ENCODE measurements around the gene RAD51B.

RAD51B gene

DNA sequence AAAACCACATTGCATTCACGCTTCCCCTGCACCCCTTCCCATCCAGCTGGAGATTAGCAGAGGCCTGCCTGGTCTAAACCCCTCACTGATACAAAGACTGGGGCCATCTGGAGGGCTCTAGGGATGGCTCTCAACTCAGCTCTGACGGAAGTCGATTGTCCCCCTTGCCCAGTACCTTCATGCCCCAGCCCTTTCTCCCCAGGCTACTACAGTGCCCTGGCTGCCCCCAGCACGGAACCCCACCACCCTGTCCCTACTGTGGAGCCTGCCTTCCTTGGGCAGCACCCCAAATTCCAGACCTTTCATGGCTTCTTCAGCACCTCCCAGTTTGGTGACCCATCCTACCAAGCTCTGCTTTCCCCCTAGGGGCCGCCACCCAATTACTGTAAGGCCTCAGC, 947.7 kb downstream of the RAD51B start:
- H3K4me1 ChIP-seq (ENCODE audit: control insufficient read depth, low read depth, low read length): peaks cover 12% of the 10 kb centered on the region
- H3K36me3 ChIP-seq (ENCODE audit: control insufficient read depth, low read depth, low read length): no peaks in the 10 kb centered on the region
- H3K27ac ChIP-seq (ENCODE audit: low read length): no peak overlapping the region
- H3K9me3 ChIP-seq (ENCODE audit: control insufficient read depth, low read depth, low read length): no peaks in the 10 kb centered on the region
- H3K27me3 ChIP-seq (ENCODE audit: control insufficient read depth, insufficient read depth, low read length): no peaks in the 10 kb centered on the region
- H3K4me3 ChIP-seq (ENCODE audit: low read length): no peak overlapping the region
- no peak overlapping the region for H3K9ac ChIP-seq (ENCODE audit: low read length)

DNA sequence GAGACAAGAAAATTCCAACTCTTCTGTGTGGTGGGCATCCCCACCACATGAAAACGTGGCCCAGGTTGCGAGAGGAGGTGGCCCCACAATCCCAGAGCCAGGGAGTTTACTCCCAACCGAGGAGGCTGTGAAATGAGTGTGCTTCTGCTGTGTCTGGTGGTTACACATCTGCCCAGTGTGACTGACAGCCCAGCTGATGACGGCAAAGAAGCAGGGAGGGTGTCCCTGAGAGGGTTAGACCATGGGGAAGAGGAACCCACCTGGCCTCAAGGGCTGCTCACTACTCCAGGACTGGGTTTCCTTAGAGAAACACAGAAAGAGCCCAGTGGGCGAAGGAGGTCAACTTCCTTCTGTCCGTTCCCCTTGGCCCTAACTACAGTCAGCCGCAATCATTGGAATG, 948.7 kb downstream of the RAD51B start:
- Histone ChIP-seq H3K9ac (ENCODE audit: low read length) (no peak overlapping the region), H3K27ac (ENCODE audit: low read length) (no peak overlapping the region), H3K4me3 (ENCODE audit: low read length) (no peak overlapping the region), H3K36me3 (ENCODE audit: control insufficient read depth, low read depth, low read length) (no peaks in the 10 kb centered on the region), H3K9me3 (ENCODE audit: control insufficient read depth, low read depth, low read length) (no peaks in the 10 kb centered on the region), H3K4me1 (ENCODE audit: control insufficient read depth, low read depth, low read length) (peaks cover 3% of the 10 kb centered on the region), H3K27me3 (ENCODE audit: control insufficient read depth, insufficient read depth, low read length) (no peaks in the 10 kb centered on the region)

DNA sequence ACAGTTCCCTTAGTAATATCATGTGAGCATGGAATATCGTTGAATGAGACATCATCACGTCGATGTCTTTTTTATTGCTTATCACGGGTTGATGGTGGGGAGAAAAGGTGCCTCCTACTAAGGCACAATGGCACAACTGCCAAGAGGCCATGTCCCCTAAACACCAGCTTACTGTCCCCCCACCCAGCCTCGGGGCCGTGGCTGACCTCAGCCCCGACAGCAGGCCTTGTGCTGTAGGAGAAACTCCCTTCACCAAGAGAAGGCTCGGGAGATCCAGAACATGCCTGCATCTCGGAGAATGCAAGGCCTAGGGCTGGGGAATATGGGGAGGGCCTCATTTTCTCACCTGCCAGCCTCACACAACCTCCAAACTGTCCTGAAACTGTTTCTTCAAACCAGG, 950.5 kb downstream of the RAD51B start:
- Histone ChIP-seq H3K4me3 (ENCODE audit: low read length) (no peak overlapping the region), H3K4me1 (ENCODE audit: control insufficient read depth, low read depth, low read length) (no peaks in the 10 kb centered on the region), H3K9ac (ENCODE audit: low read length) (no peak overlapping the region), H3K9me3 (ENCODE audit: control insufficient read depth, low read depth, low read length) (no peaks in the 10 kb centered on the region), H3K27me3 (ENCODE audit: control insufficient read depth, insufficient read depth, low read length) (no peaks in the 10 kb centered on the region), H3K36me3 (ENCODE audit: control insufficient read depth, low read depth, low read length) (no peaks in the 10 kb centered on the region), H3K27ac (ENCODE audit: low read length) (no peak overlapping the region)

DNA sequence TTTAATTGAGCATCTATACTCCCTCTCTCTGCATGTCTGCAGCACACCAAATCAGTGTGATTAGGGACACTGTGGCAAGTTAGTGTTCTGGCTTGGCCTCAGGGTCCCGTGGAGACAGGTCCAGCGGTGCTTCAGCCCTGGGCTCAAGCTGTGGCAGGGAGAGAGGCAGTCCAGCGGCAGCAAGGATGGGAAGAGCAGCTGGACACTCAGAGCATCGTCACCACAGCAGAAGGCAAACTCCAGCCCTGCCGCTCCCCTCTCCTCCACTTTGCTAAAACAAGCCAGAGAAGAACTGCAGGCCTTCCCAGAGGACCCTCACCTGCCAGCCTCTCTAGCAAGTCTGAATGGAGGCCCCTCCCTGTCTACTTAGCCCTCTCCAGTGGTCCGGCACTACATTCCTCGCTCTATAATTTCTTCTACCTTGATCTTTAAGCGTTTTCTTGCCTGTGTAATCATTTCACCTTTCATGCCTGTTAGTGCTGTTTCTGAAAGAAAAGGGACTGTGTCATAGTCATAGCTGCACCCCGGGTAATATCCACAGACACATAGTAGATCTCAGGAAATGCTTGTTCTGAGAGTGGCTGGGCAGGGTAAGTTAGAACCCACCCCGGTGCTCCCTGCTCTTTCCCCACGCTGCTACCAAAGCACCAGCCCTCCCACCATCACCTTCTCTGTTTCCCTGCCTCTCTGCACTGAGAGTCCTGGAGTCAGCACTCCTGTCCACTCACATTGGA, 951.1 kb downstream of the RAD51B start:
- Histone ChIP-seq H3K36me3 (ENCODE audit: control insufficient read depth, low read depth, low read length) (no peaks in the 10 kb centered on the region), H3K27ac (ENCODE audit: low read length) (no peak overlapping the region), H3K4me1 (ENCODE audit: control insufficient read depth, low read depth, low read length) (no peaks in the 10 kb centered on the region), H3K9ac (ENCODE audit: low read length) (no peak overlapping the region), H3K9me3 (ENCODE audit: control insufficient read depth, low read depth, low read length) (no peaks in the 10 kb centered on the region), H3K4me3 (ENCODE audit: low read length) (no peak overlapping the region), H3K27me3 (ENCODE audit: control insufficient read depth, insufficient read depth, low read length) (no peaks in the 10 kb centered on the region)

DNA sequence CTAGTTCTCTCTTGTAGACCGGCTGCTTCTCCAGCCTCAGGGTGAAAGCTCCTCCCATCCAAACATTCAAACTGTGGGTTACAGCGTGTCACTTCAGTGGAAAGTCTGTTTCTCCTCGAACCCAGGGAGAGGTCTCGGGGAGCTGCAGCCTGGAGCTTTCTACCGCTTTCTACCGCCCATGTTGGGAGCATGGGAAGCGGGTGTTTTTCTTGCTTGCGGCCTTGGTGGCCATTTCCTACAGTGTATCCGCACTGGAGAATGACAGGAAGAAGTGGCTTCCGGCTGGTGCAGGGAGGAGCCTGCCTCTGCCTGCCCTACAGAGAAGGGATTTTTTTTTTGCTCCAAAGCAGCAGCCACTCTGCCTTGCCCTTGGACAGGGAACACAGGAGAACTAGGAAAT, 952.1 kb downstream of the RAD51B start:
- no peak overlapping the region for H3K27ac ChIP-seq (ENCODE audit: low read length)
- no peak overlapping the region for H3K9ac ChIP-seq (ENCODE audit: low read length)
- no peaks in the 10 kb centered on the region for H3K27me3 ChIP-seq (ENCODE audit: control insufficient read depth, insufficient read depth, low read length)

DNA sequence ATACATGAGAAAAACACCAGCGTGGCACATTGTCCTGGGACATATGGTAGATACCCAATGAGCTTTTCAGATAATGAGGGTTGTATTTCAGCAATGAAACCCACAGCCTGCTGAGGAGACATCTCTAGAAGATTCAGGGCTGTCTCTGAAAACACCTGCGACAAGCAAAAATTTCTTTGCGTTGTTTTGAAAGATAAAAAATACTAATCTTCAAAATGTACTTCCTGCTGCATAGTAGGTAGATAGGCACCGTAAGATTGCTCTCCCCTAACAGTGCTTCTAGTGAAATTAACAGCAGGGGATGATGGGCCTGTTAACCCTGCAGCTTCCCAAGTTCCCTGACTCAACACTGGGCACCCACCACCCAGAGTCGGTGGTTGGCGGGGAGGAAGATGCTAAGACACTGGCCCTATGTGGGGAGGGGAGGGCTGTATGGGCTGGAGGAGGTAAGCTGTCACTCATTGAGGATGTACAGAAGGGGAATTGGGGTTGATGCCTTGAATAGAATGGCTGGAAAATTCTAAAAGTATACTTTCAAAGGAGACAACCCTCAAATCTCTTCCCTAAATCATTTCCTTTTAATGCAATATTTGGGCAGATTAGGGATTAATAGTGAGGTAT, 953.3 kb downstream of the RAD51B start:
- Histone ChIP-seq H3K36me3 (ENCODE audit: control insufficient read depth, low read depth, low read length) (no peaks in the 10 kb centered on the region), H3K9ac (ENCODE audit: low read length) (no peak overlapping the region), H3K9me3 (ENCODE audit: control insufficient read depth, low read depth, low read length) (no peaks in the 10 kb centered on the region), H3K4me3 (ENCODE audit: low read length) (no peak overlapping the region), H3K27ac (ENCODE audit: low read length) (no peak overlapping the region), H3K4me1 (ENCODE audit: control insufficient read depth, low read depth, low read length) (no peaks in the 10 kb centered on the region), H3K27me3 (ENCODE audit: control insufficient read depth, insufficient read depth, low read length) (no peaks in the 10 kb centered on the region)

More for the DNA sequence above, 952.1 kb downstream of the RAD51B start:
- Histone ChIP-seq H3K4me1 (ENCODE audit: control insufficient read depth, low read depth, low read length) (no peaks in the 10 kb centered on the region), H3K36me3 (ENCODE audit: control insufficient read depth, low read depth, low read length) (no peaks in the 10 kb centered on the region), H3K9me3 (ENCODE audit: control insufficient read depth, low read depth, low read length) (no peaks in the 10 kb centered on the region), H3K4me3 (ENCODE audit: low read length) (no peak overlapping the region)

DNA sequence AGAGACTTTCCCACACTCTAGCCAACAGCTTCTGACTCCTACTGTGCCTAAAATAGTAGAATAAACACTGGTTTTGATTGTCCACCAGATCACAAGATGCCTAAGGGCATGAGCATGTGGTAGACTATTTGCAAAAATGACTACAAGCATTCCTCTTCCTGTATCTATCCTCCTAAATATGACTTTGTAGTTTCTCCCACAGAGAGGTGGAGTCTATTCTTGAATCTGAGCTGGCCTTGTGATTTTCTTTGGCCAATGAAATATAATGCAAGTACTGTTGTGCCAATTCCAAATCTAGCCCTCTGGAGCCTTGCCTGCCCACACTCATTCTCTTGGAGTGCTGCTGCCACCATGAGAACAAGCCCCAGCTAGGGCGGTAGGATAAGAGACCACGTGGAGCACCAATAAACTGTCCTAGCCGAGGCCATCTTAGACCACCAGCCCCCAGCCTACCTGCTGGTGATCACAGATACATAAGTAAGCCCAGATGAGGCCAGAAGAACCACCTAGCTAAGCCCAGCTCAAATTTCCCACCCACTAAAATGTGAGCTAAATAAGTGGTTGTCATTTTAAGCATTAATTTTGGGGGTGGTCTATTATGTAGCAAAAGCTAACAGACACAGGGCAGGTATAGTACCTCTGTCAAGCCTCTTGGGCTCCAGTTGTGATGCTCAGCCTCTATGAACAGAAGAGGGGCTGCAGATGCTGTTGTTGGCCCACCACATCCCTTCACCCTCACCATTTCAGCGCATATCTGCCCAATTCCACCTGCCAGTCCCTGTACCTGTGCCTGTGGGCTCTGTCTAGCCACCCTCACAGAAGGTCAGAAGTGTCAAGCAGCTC, 955.4 kb downstream of the RAD51B start:
- Histone ChIP-seq H3K36me3 (ENCODE audit: control insufficient read depth, low read depth, low read length) (no peaks in the 10 kb centered on the region), H3K27ac (ENCODE audit: low read length) (no peak overlapping the region), H3K9me3 (ENCODE audit: control insufficient read depth, low read depth, low read length) (no peaks in the 10 kb centered on the region), H3K27me3 (ENCODE audit: control insufficient read depth, insufficient read depth, low read length) (no peaks in the 10 kb centered on the region), H3K4me1 (ENCODE audit: control insufficient read depth, low read depth, low read length) (no peaks in the 10 kb centered on the region), H3K4me3 (ENCODE audit: low read length) (no peak overlapping the region), H3K9ac (ENCODE audit: low read length) (no peak overlapping the region)

DNA sequence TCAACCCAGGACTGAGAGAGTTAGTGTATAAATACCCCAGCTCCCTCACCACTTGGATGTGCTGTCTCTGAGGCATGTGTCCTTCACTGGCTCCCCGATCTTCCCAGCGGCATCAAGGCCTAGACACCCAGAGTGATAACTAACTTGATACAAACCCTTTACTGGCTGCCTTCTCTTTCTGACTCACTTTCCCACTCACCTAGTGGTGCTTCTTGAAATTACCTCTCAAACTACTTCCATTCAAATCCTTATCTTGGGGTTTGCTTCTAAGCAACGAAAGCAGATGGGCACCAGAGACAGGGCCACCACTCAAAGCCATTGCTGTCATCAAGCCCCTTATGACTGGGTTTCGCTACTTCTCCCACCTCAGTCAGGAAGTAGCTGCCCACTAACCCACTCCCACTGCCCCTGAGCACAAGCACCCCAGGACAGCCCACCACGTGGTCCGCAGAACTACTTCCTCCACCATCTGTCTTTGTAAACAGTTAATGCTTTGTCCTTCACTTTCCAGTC, 956.1 kb downstream of the RAD51B start:
- Histone ChIP-seq H3K9ac (ENCODE audit: low read length) (no peak overlapping the region), H3K27ac (ENCODE audit: low read length) (no peak overlapping the region), H3K9me3 (ENCODE audit: control insufficient read depth, low read depth, low read length) (no peaks in the 10 kb centered on the region), H3K4me1 (ENCODE audit: control insufficient read depth, low read depth, low read length) (peaks cover 1% of the 10 kb centered on the region), H3K4me3 (ENCODE audit: low read length) (no peak overlapping the region), H3K27me3 (ENCODE audit: control insufficient read depth, insufficient read depth, low read length) (no peaks in the 10 kb centered on the region), H3K36me3 (ENCODE audit: control insufficient read depth, low read depth, low read length) (no peaks in the 10 kb centered on the region)

DNA sequence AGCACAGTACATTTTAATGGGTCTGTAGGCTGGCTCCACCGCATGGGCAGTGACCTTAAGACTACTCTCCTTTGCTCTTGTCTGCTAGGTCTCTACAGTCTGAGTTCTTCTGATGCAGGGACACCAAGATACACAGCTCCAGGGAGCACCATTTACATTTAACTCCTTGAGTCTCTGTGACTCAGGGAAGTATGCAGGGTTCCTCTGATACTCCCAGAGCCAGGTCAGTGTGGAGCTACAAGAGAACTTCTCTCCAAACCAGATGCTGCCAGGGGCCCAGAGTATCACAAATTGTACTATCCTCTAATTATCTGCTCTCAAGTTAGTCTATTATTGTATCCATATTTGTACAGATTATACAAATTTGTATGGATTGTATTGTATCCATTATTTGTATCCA, 958.1 kb downstream of the RAD51B start:
- peaks cover 6% of the 10 kb centered on the region for H3K4me1 ChIP-seq (ENCODE audit: control insufficient read depth, low read depth, low read length)
- no peaks in the 10 kb centered on the region for H3K36me3 ChIP-seq (ENCODE audit: control insufficient read depth, low read depth, low read length)
- no peak overlapping the region for H3K4me3 ChIP-seq (ENCODE audit: low read length)
- H3K27me3 ChIP-seq (ENCODE audit: control insufficient read depth, insufficient read depth, low read length): no peaks in the 10 kb centered on the region
- no peaks in the 10 kb centered on the region for H3K9me3 ChIP-seq (ENCODE audit: control insufficient read depth, low read depth, low read length)
- H3K27ac ChIP-seq (ENCODE audit: low read length): no peak overlapping the region
- no peak overlapping the region for H3K9ac ChIP-seq (ENCODE audit: low read length)

Data from iPS-18a (cell line).